ENCODE results near the gene LZTFL1.

Gene LZTFL1

DNA sequence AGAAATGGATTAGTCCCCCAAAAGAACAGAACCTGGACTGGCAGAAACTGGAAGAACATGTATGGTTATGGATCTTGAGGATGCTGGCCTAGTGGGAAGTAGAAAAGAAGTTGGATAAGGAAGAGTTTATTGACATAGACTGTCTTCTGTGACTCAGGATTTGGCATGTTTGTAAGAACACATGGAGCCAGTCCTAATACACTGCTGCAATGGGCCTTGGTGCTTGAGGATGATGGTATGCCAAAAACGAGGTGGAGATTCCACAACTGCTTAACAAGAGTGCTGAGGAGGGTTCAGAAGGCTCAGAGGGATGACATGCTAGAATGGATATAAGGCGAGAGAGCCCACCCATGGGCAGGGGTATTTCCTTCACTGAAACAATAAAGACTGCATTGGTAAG is 22.4 kb downstream of the LZTFL1 start:
- no peak for DNase-seq
- in situ Hi-C loops (cut with MboI; ENCODE audit: low pct_unique_long_range_greater_than_20kb, low sequenced_read_pairs): no loop called here

- DNase-seq: peak; percentile 3
- in situ Hi-C loops (cut with MboI; ENCODE audit: low pct_unique_long_range_greater_than_20kb, low sequenced_read_pairs): no loop called here
Measured at GRCh38 chr3:45817831-45818522, 23.9 kb downstream of the LZTFL1 start.

- DNase-seq: no peak
- in situ Hi-C loops (cut with MboI; ENCODE audit: low pct_unique_long_range_greater_than_20kb, low sequenced_read_pairs): no loop called here
Measured at GRCh38 chr3:45816544-45816943, 25.4 kb downstream of the LZTFL1 start.

GRCh38 chr3:45814322-45814721 is 27.6 kb downstream of the LZTFL1 start:
- in situ Hi-C loops (cut with MboI; ENCODE audit: low pct_unique_long_range_greater_than_20kb, low sequenced_read_pairs): no loop called here

GRCh38 chr3:45807681-45808540 is 34.0 kb downstream of the LZTFL1 start:
- no peak for DNase-seq
- in situ Hi-C loops (cut with MboI; ENCODE audit: low pct_unique_long_range_greater_than_20kb, low sequenced_read_pairs): no loop called here

More at GRCh38 chr3:45814322-45814721, 27.6 kb downstream of the LZTFL1 start:
- no peak for DNase-seq

- in situ Hi-C loops (cut with MboI; ENCODE audit: low pct_unique_long_range_greater_than_20kb, low sequenced_read_pairs): no loop called here
- no peak for DNase-seq
Measured at GRCh38 chr3:45807133-45807532, 34.8 kb downstream of the LZTFL1 start.

- DNase-seq: no peak
- in situ Hi-C loops (cut with MboI; ENCODE audit: low pct_unique_long_range_greater_than_20kb, low sequenced_read_pairs): no loop called here
Measured at GRCh38 chr3:45806072-45806471, 35.8 kb downstream of the LZTFL1 start.

GRCh38 chr3:45803252-45803935 is 38.5 kb downstream of the LZTFL1 start:
- no peak for DNase-seq
- in situ Hi-C loops (cut with MboI; ENCODE audit: low pct_unique_long_range_greater_than_20kb, low sequenced_read_pairs): no loop called here

GRCh38 chr3:45802146-45802545 is 39.8 kb downstream of the LZTFL1 start:
- DNase-seq: no peak
- in situ Hi-C loops (cut with MboI; ENCODE audit: low pct_unique_long_range_greater_than_20kb, low sequenced_read_pairs): no loop called here

DNA sequence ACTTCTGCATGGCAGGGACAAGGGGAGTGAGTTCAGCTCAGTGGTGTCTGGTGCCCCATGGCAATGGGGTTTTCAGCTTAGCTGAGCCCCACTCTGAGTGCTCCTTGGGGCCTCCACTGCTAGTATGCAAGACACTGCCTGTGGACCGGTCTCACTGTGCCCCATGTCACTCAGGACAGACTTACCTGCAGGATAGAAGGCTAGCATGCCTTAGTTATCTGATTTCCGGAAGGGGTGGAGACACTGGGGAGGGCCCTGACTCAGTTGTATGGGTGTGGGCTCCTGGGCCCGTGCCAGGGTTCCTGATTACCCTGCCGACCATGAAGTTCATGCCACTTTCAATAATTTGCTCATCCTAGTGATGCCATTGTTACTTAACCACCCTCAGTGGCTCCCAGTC is 41.3 kb downstream of the LZTFL1 start:
- in situ Hi-C loops (cut with MboI; ENCODE audit: low pct_unique_long_range_greater_than_20kb, low sequenced_read_pairs): no loop called here
- no peak for DNase-seq

DNA sequence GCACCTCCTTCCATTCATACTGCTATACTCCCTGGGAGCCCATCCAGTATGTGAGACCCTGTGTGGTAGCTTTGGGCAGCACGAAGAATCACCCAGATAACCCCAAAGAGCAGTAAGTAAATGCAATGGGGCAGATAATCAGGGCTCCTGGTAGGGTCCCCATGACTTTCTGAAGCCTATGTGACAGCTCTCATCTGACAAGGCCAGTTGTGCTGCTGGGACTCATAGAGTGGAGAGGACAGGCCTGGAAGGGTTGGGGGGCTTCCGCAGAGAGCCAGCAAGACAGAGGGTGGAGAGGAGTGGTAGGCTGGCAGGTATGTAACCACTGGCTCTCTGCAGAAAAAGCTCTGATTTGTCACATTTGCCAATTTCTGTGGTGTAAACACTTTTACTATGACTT is 42.3 kb downstream of the LZTFL1 start:
- no peak for DNase-seq
- in situ Hi-C loops (cut with MboI; ENCODE audit: low pct_unique_long_range_greater_than_20kb, low sequenced_read_pairs): no loop called here

- in situ Hi-C loops (cut with MboI; ENCODE audit: low pct_unique_long_range_greater_than_20kb, low sequenced_read_pairs): no loop called here
- DNase-seq: no peak
Measured at GRCh38 chr3:45798034-45798433, 43.9 kb downstream of the LZTFL1 start.

GRCh38 chr3:45796902-45797637 is 44.8 kb downstream of the LZTFL1 start:
- DNase-seq: no peak
- in situ Hi-C loops (cut with MboI; ENCODE audit: low pct_unique_long_range_greater_than_20kb, low sequenced_read_pairs): no loop called here

GRCh38 chr3:45795882-45796765 is 45.8 kb downstream of the LZTFL1 start, which contains the start of gene SLC6A20:
Gene SLC6A20, minus strand, starts transcription at chr3:45796536. Its CDS starts 117 bp downstream, at chr3:45796419.
- no peak for DNase-seq
- in situ Hi-C loops (cut with MboI; ENCODE audit: low pct_unique_long_range_greater_than_20kb, low sequenced_read_pairs): no loop called here

GRCh38 chr3:45795509-45795881 is 46.4 kb downstream of the LZTFL1 start:
- DNase-seq: no peak
- in situ Hi-C loops (cut with MboI; ENCODE audit: low pct_unique_long_range_greater_than_20kb, low sequenced_read_pairs): no loop called here

DNA sequence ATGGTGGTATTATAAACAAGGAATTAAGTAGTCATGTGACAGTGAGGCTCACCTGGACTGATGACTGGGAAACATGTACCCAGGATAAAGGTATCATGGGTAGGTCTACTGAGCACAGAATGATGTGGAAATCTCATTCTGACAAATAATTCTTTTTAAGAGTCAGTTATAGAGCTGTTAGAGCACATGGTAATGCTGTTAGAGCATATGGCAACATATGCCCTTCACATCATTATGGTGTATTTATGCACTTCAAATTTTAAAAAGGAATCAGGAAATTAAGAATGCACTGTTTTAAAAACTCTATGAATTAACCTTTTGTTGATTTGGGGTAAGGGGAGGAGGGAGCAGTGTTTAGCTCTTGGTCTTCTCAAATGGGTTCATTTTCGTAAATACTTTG is 47.3 kb downstream of the LZTFL1 start:
- in situ Hi-C loops (cut with MboI; ENCODE audit: low pct_unique_long_range_greater_than_20kb, low sequenced_read_pairs): no loop called here
- DNase-seq: no peak

DNA sequence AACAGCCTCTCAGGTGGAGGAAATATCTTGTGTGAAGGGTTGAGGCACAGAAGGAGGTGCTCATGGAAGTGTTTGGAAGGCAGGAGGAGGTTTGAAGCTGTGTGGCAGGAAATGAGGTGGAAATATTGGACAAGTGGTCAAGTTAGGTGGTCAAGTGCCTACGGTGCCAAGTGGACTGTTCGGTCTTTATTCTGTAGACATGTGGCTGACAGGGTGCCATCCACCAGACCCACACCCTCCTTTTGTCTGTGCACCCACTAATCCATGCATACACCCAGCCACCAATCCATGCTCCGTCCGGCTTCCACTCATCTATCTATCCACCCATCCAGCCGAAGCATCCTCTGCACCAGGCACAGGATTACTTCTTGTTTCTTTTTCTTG is 47.8 kb downstream of the LZTFL1 start:
- in situ Hi-C loops (cut with MboI; ENCODE audit: low pct_unique_long_range_greater_than_20kb, low sequenced_read_pairs): no loop called here
- no peak for DNase-seq

DNA sequence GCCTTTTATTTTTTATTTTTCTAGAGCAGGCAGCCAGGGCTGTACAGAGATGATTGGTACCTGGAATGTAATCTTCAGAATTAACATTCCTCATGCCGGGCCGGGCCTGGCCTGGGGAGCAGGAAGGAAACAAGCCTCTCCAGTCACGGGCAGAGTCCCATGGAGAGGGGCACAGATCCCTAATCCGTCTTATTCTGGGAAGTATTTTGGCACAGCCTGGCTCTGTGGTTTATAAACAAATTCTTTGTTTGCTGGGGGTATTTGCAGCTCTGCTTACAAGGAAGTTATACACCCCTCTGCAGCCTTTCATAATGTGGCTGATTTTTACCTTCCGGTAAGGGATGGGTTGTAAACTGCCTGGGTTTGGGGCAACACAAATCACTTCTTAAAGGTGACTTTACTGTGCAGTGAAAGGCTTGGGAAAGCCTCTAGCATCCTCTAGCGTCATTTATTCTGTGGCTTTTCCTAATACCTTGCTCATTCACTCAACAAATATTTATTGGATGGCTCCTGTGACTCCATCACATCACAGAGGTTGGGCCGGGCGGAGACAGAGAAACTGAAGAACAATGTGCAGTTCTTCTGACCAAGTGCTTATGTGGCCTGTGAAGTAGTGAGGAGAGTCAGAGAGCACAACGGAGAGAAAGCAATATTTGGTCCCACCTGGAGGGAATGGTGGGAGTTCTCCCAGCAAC is 48.3 kb downstream of the LZTFL1 start:
- in situ Hi-C loops (cut with MboI; ENCODE audit: low pct_unique_long_range_greater_than_20kb, low sequenced_read_pairs): no loop called here
- DNase-seq: no peak
